Fibroblast of pulmonary artery (primary cell): ENCODE data around the gene SPAG16.

ENCODE experiments used
- DNase-seq: peaks from one replicate; pipeline ENCODE4 v3.0.0-alpha.2; 2010; ENCODE audit warnings: low read depth
- H3K4me3 ChIP-seq: replicated peaks from 2 replicates; pipeline ENCODE4 v1.5.1; 2011; ENCODE audit warnings: low read depth, mild to moderate bottlenecking, control low read depth, low read length, moderate library complexity
- TF ChIP-seq, protein P1 (sequence below): IDR thresholded peaks from 2 replicates; pipeline ENCODE4 v1.5.1; 2011; ENCODE audit warnings: mild to moderate bottlenecking, control low read depth, low read length, inconsistent platforms; ENCODE audit errors: missing control alignments

SPAG16 gene

GRCh38 chr2:214246417-214246816 is 962.2 kb downstream of the SPAG16 start:
- no peak for DNase-seq
- TF ChIP-seq, protein P1, sequence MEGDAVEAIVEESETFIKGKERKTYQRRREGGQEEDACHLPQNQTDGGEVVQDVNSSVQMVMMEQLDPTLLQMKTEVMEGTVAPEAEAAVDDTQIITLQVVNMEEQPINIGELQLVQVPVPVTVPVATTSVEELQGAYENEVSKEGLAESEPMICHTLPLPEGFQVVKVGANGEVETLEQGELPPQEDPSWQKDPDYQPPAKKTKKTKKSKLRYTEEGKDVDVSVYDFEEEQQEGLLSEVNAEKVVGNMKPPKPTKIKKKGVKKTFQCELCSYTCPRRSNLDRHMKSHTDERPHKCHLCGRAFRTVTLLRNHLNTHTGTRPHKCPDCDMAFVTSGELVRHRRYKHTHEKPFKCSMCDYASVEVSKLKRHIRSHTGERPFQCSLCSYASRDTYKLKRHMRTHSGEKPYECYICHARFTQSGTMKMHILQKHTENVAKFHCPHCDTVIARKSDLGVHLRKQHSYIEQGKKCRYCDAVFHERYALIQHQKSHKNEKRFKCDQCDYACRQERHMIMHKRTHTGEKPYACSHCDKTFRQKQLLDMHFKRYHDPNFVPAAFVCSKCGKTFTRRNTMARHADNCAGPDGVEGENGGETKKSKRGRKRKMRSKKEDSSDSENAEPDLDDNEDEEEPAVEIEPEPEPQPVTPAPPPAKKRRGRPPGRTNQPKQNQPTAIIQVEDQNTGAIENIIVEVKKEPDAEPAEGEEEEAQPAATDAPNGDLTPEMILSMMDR = no peak
- no peak overlapping the region for H3K4me3 ChIP-seq

- TF ChIP-seq, protein P1 = no peak
- H3K4me3 ChIP-seq = no peak overlapping the region
- DNase-seq = no peak
Measured at GRCh38 chr2:214247531-214247930, 963.3 kb downstream of the SPAG16 start.

- no peak overlapping the region for H3K4me3 ChIP-seq
- TF ChIP-seq, protein P1 = no peak
- no peak for DNase-seq
Measured at GRCh38 chr2:214255046-214255445, 970.8 kb downstream of the SPAG16 start.

DNA sequence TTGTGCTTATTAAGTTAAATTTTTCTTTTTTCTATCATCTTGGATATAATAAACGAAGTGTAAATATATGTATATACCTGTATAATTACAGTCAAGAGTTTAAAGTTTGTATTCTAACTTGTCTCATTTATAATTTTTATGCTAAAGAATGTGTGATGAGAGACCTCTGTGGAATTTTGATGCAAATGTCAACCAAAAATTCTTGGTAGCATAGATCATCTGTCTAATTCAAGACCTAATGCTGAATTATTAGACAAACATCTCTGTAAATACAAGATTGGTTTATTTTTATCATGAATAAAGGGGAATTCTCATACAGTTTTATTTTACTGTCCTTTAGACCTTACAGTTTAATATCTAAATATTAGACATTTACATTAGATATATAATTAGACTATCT is 977.4 kb downstream of the SPAG16 start:
- H3K4me3 ChIP-seq = no peak overlapping the region
- DNase-seq = no peak
- TF ChIP-seq, protein P1 = no peak

GRCh38 chr2:214264171-214264570 is 979.9 kb downstream of the SPAG16 start:
- H3K4me3 ChIP-seq = no peak overlapping the region
- no peak for DNase-seq
- TF ChIP-seq, protein P1 = no peak

DNA sequence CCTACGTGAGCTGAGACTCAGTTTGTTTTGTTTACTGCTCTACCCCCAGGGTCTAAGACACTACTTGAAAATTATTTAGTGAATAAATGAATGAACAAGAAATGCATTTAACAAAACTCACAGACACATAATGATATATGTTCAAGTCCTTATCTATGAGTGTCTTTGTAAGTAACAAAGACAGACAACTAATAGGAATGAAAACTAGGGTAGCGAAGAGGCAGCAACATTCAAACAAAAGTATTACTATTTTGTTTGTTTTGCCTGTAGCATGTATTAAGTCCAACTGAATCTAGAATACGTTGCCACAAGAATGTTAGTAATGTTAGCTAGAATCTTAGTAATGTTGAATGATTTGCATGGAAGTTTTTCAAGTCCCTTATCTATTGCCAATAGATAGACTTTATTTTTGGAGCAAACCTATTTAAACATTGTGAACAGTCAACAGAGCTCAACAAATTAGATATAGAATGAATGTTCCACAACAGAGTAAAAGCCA is 981.8 kb downstream of the SPAG16 start:
- TF ChIP-seq, protein P1 = no peak
- DNase-seq = no peak
- H3K4me3 ChIP-seq = no peak overlapping the region

DNA sequence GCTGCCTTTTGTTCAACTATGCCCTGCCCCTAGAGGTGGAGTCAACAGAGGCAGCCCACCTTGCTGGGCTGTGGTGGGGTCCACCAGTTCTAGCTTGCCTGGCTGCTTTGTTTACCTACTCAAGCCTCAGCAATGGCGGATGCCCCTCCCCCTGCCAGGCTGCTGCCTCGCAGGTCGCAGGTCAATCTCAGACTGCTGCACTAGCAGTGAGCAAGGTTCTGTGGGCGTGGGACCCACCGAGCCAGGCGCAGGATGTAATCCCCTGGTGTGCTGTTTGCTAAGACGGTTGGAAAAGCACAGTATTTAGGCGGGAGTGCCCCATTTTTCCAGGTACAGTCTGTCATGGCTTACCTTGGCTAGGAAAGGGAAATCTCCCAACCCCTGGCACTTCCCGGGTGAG is 993.6 kb downstream of the SPAG16 start:
- no peak overlapping the region for H3K4me3 ChIP-seq
- DNase-seq = no peak
- TF ChIP-seq, protein P1 = no peak
